Osteoblast (primary cell): ENCODE results near the gene DTX4. TPM values are rescaled to one million over a fixed set of nuclear protein-coding genes. Genes with fewer than 3 reads are reported as not detected.
A peak's percentile ranks its signal among the peaks of the same experiment; 100 is the strongest.

Source experiments
- DNase-seq: peaks from one replicate; pipeline ENCODE4 v3.0.0; 2011; ENCODE audit warnings: low spot score, mixed read lengths; ENCODE audit not compliant: insufficient read length; ENCODE audit errors: missing footprints
- H2AFZ ChIP-seq: 2 replicates; pipeline ENCODE4 v1.6.0; 2011; ENCODE audit warnings: mild to moderate bottlenecking, low read length
- H3K27ac ChIP-seq: 2 replicates; pipeline ENCODE4 v1.5.1; 2011; ENCODE audit warnings: mild to moderate bottlenecking, low read depth, low read length, moderate library complexity
- H3K27me3 ChIP-seq: 2 replicates; pipeline ENCODE4 v1.6.0; 2012; ENCODE audit warnings: mild to moderate bottlenecking, control low read depth, inconsistent platforms, low read length, moderate library complexity; ENCODE audit not compliant: insufficient read depth
- H3K36me3 ChIP-seq: 2 replicates; pipeline ENCODE4 v1.5.1; 2011; ENCODE audit warnings: mild to moderate bottlenecking, low read length, control low read depth, moderate library complexity; ENCODE audit not compliant: insufficient read depth
- H3K4me1 ChIP-seq: 2 replicates; pipeline ENCODE4 v1.5.1; 2011; ENCODE audit warnings: mild to moderate bottlenecking, low read length, control low read depth, moderate library complexity; ENCODE audit not compliant: insufficient read depth
- H3K4me2 ChIP-seq: 2 replicates; pipeline ENCODE4 v1.6.0; 2011; ENCODE audit warnings: mild to moderate bottlenecking, low read length; ENCODE audit not compliant: insufficient read depth
- H3K4me3 ChIP-seq: fragments of 200-600 bp; sonication (generic); 3 replicates; pipeline ENCODE4 v1.5.1; 2012; ENCODE audit warnings: mild to moderate bottlenecking, low read length, inconsistent platforms; ENCODE audit not compliant: insufficient read depth
- H3K79me2 ChIP-seq: 2 replicates; pipeline ENCODE4 v1.6.0; 2012; ENCODE audit warnings: mild to moderate bottlenecking, low read length, control low read depth, inconsistent platforms; ENCODE audit not compliant: insufficient read depth
- H3K9me3 ChIP-seq: 2 replicates; pipeline ENCODE4 v1.5.1; 2011; ENCODE audit warnings: low read depth, low read length, control low read depth
- H4K20me1 ChIP-seq: 2 replicates; pipeline ENCODE4 v1.6.0; 2012; ENCODE audit warnings: mild to moderate bottlenecking, low read length, control low read depth; ENCODE audit not compliant: insufficient read depth
- CTCF ChIP-seq: IDR thresholded peaks from 2 replicates; pipeline ENCODE4 v1.5.1; 2011; ENCODE audit warnings: mild to moderate bottlenecking, low read depth, low read length, moderate library complexity; ENCODE audit errors: extremely low read depth
- total RNA-seq: library from RNA; depleted of rRNA; stranded (reverse); fragments of >200 nt; gene quantifications from 2 replicates; pipeline ENCODE4 v1.2.3, GENCODE V29; 2012

DTX4 gene
- total RNA-seq, 1 donor: under 0.01 TPM

GRCh38 chr11:59199546-59200422 is 27.9 kb downstream of the DTX4 start:
- DNase-seq: no peak

GRCh38 chr11:59200423-59200746 is 28.5 kb downstream of the DTX4 start:
- DNase-seq: no peak
- Histone ChIP-seq H3K79me2 (no peaks in the 10 kb centered on the region), H3K27ac (no peak overlapping the region), H3K9me3 (no peaks in the 10 kb centered on the region), H3K4me3 (no peak overlapping the region), H3K4me1 (peaks cover 12% of the 10 kb centered on the region), H3K4me2 (no peak overlapping the region), H2AFZ (no peak overlapping the region), H3K27me3 (peaks cover 2% of the 10 kb centered on the region), H4K20me1 (no peaks in the 10 kb centered on the region), H3K36me3 (no peaks in the 10 kb centered on the region)
- TF ChIP-seq CTCF: no peak

More at GRCh38 chr11:59199546-59200422, 27.9 kb downstream of the DTX4 start:
- no peaks in the 10 kb centered on the region for H3K79me2 ChIP-seq
- H4K20me1 ChIP-seq: no peaks in the 10 kb centered on the region
- H3K9me3 ChIP-seq: no peaks in the 10 kb centered on the region
- no peaks in the 10 kb centered on the region for H3K36me3 ChIP-seq
- H3K4me2 ChIP-seq: no peak overlapping the region
- H3K27ac ChIP-seq: no peak overlapping the region
- H3K27me3 ChIP-seq: peaks cover 2% of the 10 kb centered on the region
- TF ChIP-seq CTCF: no peak
- H3K4me1 ChIP-seq: peaks cover 10% of the 10 kb centered on the region
- no peak overlapping the region for H3K4me3 ChIP-seq
- H2AFZ ChIP-seq: no peak overlapping the region

DNA sequence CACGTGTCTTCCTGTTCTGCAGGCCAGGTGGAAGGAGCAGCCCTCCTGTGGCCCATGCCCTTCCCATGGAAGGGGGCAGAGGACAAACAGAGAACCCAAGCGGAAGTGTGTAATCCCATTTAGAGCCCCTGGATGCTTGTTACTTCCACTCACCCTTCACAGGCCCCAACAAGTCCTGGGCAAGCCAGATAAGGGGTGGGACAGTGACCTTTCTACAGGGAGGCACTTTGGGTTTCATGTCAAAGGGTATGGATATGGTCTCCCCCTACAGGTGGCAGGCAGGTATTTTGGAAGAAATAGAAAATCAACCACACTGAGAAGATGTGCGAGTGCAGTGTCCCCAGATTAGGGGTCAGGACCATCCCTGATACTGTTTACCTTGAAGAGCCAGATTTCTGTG is 29.4 kb downstream of the DTX4 start:
- peaks cover 2% of the 10 kb centered on the region for H3K27me3 ChIP-seq
- H3K4me1 ChIP-seq: peaks cover 12% of the 10 kb centered on the region
- no peak overlapping the region for H3K4me3 ChIP-seq
- TF ChIP-seq CTCF: no peak
- H3K9me3 ChIP-seq: no peaks in the 10 kb centered on the region
- H2AFZ ChIP-seq: no peak overlapping the region
- H4K20me1 ChIP-seq: no peaks in the 10 kb centered on the region
- no peak for DNase-seq
- no peak overlapping the region for H3K4me2 ChIP-seq
- H3K27ac ChIP-seq: no peak overlapping the region
- no peaks in the 10 kb centered on the region for H3K36me3 ChIP-seq
- no peaks in the 10 kb centered on the region for H3K79me2 ChIP-seq

GRCh38 chr11:59204746-59205145 is 32.8 kb downstream of the DTX4 start:
- DNase-seq: peak; percentile 78
- Histone ChIP-seq H3K27ac (no peak overlapping the region), H3K4me1 (peaks cover 28% of the 10 kb centered on the region), H3K9me3 (no peaks in the 10 kb centered on the region), H3K79me2 (no peaks in the 10 kb centered on the region), H3K36me3 (no peaks in the 10 kb centered on the region), H3K27me3 (peaks cover 2% of the 10 kb centered on the region), H3K4me2 (peak overlapping the region; percentile 9), H3K4me3 (no peak overlapping the region), H4K20me1 (no peaks in the 10 kb centered on the region), H2AFZ (no peak overlapping the region)
- TF ChIP-seq CTCF: no peak
